ENCODE results near the gene MAFF.
A peak's percentile ranks its signal among the peaks of the same experiment; 100 is the strongest.
"Not testable (repeated sequence)": the region's sequence is repeated elsewhere in the genome, so short reads cannot be mapped to it uniquely, and the experiment has no call there.

Gene MAFF

DNA sequence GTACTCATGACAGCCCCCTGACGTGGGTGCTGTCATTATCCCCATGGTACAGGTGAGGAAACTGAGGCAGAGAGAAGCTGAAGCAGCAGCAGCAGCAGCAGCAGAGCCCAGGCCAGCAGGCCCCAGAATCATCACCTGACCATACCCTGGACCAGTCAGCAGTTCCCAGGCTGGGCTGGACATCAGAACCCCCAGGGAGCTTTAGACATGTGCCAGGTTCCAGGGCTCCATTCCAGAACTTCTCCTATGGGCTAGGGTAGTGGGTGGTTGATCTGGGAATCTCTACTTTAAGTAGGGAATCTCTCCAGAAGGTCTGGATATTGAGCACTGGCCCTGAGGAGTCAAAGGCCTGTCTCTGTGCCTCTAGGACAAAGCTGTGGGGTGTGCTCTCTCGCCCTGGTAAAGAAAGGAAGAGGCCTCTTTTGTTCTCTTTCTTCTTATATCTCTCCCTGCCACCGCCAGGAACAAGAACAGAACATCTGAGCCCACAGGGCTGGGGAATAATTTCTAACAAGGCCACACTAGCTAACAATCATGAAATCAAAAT is 26.6 kb downstream of the MAFF start:
- DNase-seq: no peak

DNA sequence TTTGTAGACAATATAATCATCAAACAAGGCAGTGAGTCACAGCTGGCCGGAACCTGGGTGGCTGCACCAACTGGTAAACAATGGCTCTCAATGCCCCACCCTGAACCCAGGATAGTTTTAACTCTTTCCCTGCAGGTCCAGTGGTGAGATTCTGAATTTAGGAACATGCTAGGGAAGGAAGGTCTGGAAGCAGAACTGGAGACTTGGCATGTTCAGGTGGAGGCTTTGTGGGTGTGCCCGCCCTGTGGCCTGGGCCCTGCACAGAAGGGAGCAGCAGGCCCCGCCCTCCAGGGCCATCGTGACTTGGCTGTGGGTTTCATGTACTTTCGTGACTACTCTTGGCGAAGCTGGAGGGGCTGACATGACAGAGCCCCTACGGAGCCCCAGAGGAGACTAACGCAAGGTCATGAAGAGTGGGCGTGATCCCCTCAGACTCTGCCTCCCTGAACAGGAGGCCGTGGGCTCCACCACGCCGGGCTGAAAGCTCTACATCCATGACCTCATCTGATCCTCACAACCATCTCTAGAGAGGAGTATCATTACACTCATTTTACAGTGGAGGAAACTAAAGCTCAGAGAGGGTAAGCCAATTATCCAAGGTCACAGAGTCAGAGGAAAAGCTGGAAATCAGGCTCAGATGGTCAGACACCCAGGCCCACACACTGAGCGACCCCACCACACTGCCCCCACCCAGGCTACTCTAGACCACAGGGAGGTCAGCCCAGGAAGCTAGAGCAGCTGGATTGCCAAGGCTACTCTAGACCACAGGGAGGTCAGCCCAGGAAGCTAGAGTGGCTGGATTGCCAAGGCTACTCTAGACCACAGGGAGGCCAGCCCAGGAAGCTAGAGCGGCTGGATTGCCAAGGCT is 27.3 kb downstream of the MAFF start:
- no peak for DNase-seq

DNA sequence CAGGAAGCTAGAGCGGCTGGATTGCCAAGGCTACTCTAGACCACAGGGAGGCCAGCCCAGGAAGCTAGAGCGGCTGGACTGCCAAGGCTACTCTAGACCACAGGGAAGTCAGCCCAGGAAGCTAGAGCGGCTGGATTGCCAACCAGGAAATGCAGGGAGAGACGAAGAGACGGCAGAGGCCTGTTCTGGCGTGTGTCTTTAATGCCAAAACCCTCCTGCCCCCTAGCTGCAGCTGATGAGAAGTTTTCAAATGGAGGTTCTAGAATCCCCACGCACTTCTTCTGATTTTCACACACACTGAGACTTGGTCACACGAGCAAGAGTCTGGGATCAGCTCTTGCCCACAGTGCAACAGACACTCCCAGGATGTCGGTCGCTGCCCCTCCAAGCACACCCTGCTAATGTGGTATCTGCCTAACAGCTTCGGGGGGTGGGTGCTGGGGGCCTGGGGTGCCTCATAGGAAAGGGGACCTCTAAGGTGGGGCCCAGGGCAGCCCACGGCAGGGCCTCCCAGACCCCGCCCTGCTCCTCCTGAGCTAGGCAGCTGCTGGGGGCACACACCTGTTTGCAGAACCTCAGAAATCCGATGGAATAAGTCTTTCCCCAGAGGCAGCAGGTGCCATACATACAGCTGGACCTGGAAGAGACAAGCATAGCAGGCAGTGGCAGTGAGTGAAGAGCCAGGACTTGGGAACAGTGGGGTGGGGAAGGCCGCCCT is 28.5 kb downstream of the MAFF start:
- peak; percentile 39 for DNase-seq

DNA sequence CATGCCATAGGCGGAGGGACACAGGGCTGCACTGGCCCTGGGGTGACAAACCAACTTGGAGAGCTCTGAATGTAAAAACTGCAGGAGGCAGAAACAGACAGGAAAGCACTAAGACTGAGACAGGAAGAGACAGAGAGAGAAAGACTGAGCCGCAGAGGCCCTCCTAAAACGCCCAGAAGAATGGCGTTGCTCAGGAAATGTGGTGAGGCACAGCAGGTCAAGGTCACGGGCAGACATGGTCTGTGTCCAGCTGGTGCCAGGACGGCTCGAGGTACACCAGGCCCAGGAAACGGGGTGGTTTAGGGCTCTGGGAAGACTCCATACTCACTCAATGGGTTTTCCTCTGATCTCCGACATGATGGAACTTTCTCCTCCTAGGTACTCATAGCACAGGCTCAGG is 29.1 kb downstream of the MAFF start:
- DNase-seq: no peak

DNA sequence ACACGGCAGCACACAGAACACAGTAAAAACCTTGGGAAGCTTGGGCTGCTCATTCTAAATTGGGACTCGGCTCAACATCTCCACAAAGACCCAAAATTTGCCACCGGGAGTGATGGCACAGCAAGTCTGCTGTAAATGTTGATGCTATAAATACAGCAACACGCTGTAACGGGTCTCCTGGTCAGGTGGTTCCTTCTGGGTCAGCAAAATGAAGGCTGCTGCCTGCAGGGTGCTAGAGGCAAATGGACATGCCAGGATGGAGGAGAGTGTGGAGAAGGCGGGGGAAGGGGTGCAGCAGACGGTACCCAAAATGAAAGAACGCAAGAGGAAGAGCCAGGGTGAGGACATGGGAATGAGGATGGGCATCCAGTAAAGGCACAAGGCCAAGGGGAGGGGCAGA is 30.4 kb downstream of the MAFF start:
- DNase-seq: no peak

DNA sequence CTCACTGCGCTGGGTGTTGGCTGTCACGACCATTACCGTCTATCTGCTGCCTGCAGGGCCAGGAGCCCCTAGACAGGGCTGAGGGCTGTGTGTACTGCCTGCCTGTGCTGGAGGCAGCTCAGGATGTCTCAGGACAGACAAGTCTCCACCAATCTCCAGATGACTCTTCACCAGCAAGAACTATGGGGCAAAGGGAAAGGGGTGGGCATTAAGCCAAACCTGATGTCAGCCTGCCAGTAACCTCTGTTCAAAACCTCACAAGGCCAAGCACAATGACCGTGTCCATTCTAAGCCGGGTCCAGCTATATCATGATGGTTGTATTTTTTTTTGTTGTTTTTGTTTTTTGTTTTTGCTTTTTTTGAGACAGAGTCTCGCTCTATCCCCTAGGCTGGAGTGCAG is 31.6 kb downstream of the MAFF start:
- no peak for DNase-seq

DNA sequence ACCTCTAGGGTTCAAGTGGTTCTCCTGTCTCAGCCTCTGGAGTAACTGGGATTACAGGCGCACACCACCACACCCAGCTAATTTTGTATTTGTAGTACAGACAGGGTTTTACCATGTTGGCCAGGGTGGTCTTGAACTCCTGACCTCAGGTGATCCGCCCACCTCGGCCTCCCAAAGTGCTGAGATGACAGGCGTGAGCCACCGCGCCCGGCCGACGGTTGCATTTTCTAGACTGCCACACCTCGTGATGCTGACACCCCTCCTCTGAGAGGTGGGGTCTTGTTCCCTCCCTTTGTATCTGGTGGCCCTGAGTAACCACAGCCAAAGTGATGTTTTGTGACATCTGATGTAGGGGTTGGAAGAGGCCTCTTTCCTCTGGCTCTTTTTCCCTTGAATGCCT is 32.1 kb downstream of the MAFF start:
- DNase-seq: not testable (repeated sequence)

DNA sequence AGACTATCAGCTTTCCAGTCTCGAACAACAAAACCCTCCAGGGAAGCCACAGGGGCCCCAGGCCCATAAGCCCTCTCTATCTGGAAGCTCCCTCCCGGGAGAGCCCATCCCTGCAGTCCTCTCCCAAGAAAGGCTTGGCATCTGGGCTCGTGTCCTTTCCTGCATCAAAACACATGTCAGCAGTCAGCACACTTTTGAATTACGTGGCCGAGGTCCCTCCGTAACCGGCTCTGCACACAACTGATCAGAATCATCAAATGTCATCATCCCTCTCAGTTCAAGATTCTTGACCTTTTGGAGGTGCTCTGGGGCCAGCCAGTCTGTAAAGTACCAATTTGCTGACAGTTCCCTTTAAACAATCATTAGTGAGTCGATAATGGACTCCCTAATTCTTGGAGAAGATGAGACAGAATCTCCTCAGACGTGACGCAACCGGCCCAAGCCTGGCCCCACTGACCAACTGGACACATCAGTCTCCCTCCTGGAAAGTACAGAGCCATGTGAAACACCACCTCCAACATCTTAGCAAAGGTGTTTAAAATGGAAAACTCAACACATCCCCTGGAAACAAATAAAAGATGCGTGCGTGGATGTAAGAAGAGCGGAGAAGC is 33.6 kb downstream of the MAFF start:
- no peak for DNase-seq

DNA sequence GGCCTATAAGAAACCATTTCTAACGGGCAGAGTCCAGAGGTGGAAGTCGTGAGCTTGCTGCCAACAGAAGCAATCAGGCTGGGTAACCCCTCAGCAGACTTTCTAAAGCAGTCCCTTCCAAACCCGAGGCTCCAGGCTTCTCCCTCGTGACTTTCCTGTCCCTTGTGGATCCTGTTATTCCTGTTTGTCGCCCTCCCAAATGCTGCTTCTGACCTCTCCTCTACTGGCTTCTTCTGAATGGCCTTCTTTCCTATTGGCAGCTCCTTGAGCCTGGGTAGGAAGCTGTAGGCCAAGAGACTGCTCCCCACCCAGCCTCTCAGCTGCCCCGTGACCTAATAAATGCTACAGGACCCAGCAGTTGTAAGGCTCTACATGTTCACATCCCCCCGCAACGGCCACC is 35.0 kb downstream of the MAFF start:
- no peak for DNase-seq

DNA sequence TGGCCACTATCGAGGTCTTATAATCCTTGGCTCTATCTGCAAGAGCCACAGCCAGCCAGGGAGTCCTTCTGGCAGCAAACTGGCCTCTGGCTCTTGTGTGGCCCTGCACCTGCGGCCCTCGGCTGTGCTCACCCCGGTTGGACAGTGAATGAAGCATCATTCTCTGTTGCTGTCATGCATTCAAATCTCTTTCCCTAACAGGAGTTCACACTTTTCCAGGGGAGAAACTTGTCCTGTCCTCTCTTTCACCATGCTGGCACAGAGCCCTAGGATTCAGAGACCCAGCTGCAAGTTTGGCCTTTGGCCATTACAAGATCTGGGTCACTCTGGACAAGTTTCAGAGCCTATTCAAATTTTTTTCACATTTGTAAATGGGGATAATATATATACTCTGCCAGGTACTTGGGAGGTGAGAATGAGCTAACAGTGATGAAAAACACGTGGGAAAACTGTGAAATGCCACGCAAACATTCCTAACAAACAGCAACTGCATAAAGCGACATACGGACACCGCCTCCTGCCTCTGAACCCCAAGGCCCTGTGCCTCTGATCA is 36.8 kb downstream of the MAFF start:
- no peak for DNase-seq

DNA sequence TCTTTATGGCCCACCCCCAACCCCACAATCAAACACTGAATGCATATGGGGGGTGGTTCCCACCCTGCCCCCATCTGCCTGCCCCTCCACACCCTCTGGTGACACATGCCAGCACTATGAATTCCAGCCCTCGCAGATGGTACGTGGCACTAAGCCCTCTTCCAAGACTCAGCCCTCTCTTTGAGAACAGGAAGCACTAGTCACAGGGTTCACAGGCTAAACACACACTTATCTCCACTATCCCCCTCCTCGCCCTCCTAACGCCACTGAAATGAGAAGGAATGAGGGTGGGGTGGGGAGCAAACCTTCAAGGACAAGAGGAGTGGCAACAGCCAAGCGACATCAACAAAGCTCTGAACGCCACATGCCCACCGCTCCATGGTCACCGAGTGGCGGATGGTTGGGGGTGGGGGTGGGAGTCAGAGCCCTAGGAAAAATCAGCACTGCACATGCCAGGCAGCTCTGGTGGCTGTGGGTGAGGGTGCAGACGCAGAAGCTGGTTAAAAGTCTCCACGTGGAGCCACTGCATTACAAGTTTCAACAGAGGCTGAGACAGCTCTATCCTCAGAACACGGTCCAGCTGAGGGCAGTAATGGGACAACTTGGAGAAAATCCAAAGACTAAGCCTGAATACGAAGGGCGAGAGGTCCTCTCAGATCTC is 37.4 kb downstream of the MAFF start:
- DNase-seq: no peak

DNA sequence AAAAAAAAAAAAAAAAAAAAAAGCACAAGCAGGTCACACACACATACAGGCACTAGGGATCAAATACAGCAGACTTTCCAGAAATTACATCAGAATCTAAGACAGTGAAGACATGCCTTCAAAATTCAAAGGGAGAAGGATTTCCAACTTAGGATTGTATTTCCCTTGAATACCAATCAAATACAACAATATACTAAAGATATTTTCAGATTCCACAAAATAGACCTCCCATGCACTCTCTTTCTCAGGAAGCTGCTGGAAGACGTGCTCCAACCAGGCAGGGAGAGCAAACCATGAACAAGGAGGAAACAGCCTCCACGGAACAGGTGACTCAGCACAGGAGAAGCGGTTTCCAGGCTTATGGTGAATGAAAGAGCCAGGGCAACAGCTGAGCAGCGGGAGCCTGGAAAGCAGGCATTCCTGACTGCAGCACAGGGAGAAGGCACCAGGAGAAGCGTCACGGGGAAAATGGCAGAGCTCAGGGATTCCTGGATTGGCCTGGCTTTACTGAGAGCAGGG is 39.0 kb downstream of the MAFF start:
- DNase-seq: no peak

DNA sequence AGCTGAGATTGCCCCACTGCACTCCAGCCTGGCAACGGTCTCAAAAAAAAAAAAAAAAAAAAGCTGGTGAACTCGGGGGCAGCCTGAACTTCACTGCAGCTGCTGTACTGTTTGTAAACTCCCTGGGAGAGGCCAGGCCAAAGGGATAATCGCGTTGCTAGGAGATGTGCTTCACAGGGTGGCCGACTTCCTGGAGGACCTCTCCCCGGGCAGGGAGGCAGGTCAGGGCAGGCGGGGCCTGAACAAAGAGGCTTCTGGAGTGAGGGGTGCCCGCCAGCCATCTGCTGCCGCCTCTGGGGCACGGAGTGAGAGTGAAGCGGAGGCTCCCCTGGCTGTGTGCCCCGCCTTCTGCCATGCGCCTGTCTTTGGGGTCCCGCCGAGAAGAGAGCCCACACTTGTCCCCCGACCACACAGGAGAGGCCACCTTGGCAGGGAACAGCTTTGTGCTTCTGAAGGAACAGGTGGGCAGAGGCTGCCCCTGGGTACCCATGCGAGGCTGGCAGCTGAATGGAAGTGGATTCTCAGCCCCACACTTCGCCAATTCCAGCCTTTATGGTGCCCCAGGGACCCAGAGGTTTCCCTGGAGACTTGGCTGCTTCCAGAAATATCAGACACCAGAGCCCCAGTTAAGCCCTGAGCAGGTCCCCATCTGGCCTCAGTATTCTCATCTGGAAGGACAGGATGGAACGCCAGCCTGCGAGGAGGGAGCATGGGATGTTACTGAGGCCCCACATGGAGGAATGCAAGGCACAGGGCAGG is 41.4 kb downstream of the MAFF start:
- DNase-seq: peak; percentile 62

DNA sequence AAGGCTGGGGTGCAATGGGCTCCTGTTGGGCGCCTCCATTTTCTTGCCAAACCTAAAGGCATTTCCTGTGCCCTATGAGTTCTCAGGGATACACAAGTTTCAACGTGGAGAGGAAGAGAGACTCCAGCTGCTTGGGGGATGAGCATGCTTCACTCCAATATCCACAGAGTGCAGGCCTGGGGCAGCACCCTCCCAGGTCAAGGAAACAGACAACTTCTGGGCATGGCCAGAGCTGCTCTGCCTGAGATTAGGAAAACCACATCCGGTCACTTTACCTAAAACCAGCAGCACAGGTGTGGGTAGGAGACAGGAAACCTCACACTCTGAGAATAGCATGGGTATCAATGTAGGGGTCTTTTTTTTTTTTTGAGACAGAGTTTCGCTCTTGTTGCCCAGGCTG is 42.3 kb downstream of the MAFF start:
- DNase-seq: no peak

DNA sequence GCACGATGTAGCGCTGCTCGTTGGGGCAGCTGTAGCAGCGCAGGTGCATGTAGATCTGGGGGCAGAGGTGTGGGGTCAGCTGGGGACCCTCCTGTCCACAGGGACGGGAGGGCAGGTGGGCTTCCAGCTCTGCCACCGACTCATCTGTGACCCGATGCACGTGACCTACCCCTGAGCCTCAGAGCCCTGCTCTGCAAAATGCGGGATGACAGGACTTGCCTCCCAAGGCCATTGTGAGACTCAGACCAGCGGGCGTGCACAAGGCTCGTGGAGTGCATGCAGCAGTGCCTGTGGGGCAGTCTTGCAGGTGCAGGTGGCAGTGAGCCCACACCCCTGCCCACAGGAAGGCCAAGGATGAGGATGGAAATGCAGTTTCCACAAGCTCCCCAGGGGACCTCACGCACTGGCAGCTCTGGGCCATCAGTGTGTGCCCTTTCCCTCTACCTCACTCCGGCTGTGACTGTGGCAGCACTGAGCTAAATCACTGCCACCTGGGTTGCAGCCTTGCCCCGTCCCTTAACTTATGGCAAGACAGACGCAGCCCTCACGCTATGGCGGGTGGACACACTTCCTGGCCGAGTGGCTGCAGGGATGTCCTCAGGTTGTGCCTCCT is 44.4 kb downstream of the MAFF start:
- no peak for DNase-seq

DNA sequence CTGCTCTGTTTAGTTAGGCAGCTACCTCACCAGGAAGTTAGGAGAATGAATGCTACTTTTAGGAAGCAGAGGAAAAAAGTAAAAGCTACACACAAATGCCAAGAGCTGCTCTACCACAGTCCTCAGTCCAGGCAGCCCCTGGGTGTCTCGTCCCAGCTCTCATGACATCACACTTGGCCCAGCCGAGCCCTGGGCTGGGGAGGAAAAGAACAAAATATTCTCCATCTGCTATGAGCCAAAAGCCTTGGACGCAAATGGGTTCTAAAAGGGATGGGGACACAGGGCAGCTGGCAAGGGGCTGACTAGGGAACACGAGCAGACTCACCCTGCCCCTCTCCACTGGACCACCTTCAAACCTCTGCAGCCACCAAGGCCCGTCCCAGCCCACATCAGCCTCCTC is 44.9 kb downstream of the MAFF start:
- no peak for DNase-seq

DNA sequence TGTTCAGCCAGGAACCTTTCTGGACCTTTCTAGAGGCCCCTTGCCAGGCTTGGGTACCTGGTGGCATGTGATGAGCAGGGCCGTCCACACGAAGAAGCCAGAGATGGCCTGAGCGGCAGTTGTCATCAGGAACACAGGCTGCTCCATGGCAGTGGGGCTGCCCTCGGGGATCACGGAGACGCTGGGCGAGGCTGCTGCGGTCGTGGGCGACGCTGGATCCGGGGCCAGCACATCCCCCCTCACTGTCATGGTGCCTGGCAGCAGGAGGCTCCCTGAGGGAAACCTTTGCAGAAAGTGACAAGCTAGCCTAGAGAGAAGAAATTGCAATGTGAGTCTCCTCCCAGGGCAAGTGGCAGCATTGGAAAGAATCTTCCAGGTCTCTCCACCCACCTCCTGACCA is 45.9 kb downstream of the MAFF start:
- DNase-seq: no peak

DNA sequence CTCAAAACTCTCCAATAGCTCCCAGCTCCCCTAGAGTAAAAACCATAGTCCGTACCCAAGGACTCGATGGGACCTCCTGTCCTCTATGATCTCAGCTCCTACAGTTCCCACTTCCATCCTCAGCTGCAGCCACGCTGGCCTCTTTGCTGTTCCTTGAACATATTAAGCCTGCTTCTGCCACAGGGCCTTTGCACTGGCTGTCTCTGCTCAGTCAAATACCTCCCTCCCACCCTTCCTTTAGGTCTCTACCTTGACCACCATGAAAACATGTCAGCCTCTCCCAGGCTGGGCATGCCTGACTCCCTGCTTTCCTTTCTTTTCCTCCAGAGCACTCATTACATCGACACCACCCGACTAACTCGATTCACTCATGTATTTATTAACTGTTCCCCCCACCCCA is 46.5 kb downstream of the MAFF start:
- DNase-seq: no peak

DNA sequence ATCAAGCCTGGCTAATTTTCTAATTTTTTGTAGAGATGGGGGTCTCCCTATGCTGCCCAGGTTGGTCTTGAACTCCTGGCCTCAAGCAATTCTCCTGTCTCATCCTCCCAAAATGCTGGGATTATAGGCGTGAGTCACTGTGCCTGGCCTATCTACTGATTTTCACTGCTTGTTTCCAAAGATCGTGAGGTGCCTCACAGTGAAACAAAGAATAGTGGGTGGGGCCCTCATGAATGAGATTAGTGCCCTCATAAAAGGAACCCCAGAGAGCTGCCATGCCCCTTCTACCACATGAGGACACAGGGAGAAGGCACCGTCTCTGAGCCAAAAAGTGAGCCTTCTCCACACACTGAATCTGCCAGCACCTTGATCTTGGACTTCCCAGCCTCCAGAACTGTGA is 47.5 kb downstream of the MAFF start:
- DNase-seq: no peak

DNA sequence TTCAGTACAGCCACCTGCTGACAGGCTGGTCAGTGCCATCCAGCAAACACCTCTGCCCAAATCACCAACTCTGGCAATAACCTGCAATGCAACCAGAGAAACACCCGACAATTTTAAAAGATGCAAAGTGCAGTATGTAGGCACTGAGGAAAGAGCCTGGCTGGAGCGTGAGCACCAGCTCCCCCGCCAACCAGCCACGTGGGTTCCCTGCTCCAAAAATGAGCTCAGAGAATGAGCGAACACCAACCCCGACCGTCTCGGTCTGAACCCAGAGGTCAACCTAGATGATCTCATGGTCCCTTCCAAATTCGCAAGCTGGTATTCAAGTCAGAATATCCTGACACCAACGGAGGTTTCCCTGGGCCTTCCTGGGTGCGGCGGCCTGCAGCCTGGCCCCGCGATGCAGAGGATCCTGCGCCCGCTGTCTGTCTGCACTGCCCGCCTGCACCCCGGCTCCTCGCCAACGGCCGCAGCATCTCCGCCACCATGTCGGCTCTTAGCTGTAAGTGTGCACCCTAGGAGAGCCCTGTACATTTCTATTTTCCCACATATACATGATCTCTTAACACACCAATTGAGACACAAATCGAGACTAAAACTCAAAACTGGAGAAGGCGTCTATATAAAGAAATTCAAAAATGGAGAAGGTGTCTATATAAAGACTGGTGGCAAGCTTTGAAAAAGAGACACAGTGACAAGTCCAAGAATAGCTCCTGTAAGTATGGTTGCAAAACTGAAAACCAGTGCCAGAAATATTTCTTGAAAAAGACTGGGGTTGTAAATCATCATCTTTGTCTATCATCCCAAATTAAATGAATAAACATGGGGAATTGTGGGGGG is 48.2 kb downstream of the MAFF start:
- no peak for DNase-seq

Data from NCI-H1436 (cell line).